ENCODE measurements around the gene MAL.
A peak's percentile ranks its signal among the peaks of the same experiment; 100 is the strongest.

MAL gene

DNA sequence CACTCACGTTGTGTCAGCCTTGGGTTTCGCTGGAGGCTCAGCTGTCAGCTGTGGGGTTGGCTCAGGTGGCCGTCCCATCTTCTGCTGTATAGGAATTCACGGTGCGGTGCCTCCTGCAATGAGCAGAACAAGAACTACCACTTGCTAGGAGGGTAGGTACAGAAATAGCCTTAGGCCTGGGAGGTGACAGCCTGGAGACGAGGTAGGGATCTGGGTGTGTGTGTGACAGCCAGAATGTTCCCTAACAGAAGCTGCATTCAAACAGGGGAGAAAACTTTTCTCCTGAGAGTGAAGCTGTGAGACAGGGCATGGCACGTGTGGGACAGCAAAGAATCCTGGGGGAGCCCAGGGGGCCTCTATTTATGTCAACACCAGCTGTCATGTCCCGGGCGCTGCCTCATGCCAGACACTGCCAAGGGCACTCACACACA lies 8.4 kb upstream of the MAL start:
- DNase-seq, result no peak

DNA sequence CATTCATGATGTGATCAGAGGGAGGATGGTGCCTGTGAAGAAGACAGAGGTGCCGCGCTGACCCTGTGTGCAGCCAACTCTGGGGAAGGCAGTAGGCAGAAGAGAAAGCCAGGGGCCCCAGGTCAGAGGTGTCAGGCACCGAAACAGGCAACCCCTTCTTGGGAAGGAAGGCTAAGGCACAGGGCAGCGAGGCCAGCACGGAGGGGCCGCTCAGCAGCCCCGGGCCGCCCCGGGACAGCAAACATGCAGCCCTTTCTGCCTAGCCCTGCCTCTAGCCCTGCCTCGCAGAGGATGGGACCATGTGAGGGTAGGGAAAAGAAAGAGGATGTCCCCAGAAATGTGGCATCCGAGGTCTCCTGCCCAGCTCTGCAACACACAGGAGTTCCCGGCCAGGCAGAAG lies 7.7 kb upstream of the MAL start:
- no peak for DNase-seq

DNA sequence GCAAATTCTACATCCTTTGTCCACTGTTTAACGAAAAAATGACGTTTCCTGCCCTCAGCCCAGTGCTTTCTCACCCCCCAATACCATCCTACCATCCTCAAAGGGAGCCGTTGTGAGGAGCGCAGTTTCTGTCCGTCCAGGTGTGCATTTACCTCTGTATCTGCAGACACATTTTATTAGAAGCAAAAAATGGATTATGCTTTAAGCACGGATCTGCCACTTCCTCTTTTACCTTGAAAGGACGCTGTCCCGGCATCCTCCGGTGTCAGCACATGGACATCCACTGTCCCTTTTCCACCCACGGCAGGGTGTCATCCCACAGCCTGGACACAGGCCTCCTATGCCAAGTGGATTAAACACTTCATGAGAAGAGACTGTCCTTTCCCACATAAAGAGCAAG lies 7.2 kb upstream of the MAL start:
- no peak for DNase-seq

DNA sequence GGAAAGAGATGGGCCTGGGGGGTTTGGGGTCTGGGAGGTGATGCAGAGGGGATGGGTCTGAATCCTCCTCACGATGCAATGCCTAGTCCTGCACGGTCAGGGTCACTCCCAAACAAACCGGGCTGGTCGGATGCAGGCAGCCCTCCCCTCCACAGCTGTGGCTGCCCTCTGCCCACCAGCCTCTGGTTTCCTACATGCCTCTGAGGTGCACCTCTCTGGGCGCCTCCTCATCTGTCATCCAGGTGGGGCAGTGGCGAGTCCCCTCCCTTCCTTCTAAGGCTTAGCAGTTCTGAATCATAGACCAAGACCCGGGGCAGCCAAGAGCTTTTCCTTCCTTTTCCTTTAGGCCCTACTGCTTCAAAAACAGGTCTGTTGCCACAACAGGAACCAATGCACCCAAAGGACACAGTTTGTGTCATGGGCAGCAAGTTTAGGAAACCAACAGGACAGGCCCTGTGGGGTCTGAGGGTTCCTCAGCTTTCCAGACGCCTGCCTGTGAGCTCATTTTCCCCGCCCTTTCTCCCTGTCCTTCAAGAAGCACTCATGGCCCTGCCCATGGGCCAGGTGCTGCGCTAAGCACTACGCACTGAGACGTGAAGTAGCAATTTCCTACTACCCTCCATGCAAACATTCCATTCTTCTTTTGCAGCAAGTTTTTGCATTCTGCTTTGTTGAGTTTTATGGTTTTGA lies 6.5 kb upstream of the MAL start:
- DNase-seq, result no peak

DNA sequence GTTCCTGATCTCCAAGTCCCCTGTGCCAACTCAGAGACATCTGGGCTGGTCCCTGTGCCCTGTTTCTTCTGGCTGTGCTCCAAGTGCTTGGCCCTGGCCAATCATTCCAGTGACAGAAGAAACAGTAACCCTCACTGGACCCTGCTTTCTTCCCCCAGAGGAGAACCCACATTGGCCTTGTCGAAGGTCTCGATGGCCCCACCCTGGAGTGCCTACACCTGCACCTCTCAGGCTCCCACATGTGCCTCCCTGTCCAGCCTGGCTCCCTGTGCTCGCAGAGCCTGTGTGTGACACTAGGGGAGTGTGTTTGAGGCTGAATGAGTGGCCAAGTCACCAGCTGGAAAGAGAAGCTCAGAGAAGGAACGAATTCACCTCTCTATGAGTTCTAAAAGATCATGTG lies 5.9 kb upstream of the MAL start:
- DNase-seq, result no peak

DNA sequence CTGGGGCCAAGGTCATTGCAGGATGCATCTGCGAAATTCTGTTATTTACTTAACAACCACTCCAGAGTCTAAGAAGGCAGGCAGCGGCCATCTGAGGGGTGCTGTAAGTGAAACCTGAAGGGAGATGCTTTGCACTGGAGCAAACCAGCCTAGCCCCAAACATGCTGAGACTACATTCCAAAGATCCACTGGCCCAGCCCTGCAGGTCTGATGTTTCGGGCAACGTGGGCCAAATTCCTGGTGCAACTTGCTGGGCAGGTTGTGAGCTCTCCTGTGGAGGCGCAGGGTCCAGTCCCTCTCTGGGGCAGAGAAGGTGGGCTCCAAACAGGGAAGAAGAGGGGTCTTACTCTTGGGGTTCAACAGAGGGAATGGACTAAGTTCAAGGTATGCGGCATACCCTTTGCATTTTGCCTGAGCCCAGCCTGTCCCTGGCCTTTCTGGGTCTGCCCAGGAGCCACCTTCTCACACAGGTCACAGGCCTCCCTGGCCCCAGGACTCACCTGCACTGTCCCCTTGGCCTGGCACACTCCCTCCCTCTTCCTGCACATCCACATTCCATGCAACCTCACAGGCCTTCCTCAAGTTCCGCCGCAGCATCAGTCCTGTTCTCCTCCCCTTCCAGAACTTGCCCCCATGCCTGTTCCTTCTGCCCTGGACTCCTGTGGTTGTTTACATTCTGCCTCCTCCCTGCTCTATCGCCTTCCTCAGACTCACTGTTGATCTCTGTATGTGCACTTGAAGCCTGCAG lies 5.1 kb upstream of the MAL start:
- no peak for DNase-seq

DNA sequence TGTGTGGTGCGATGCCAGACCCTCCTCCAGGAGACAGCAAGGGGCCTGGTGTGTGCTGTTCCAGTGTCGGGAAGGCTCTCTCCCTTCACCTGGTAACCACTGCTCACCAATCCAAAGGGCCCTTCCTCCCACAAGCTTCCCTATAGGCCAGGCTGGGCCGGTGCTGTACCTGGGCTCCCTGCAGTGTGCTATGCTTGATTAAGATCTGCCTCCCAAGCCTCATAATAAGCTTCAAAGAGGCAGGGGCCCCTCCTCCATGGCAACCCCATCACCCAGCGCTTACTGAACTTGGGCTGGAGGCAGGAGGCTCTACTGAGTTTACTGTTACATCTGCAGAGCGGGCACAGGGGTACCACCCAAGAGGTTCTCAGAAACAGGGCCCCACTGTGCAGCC lies 4.5 kb upstream of the MAL start:
- no peak for DNase-seq

DNA sequence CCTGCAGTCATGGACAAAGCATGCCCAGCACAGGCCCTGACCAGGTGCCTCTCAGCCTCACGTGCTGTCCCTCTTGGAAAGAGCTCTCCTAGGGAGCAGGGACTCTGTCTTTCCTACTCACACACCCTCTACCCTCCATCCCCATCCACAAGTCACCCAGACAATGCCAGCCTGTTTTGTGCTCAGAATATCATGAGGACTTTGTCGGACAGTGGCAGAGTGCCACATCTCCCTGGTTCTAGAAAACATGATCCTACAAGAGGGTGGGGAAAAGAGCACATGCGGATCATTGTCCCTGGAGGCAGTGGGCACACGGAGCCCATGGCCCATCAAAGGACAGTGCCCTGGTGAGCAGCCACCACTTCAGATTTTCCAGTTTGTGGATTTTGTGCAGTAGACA lies 3.7 kb upstream of the MAL start:
- DNase-seq, result no peak

DNA sequence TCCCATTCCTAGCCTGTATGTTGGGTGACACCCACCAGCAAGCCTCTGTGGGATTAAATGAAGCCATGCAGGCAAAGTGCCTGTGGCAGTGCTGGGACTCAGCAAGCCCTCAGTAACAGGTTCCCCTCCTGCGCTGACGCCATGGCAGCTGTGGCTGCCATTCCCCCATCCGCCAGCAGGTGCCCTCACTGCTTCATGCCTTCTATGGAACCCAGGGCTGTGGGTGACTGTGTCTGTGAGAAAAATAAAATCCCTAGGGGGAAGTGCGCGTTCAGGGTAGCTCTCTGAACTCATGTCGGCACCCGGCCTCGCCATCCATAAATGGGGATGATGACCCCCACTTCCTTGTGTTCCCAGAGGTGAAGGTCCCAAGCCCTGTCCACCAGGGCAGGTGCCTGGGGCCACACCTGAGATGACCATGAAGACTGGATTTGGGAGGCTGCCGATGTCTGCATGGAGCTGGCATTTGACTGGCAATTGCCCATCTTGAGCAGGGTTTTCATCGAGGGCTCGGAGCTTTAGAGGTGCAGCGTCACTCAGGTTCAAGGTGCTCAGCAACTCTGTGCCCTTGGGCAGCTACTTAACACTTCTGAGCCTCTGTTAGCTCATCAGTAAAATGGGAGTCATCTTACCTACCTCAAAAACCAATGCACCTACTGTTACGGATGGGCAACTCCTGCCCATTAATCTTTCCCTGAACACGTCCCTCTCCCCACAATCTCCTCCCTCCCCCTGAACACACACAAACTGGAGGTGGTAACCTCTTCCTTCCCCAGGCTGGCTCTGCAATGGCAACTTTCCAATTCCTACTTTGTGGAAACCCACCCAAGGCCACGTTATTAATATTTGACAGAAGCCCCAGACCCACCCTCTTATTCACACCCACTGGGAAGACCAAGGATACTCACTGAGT lies 2.9 kb upstream of the MAL start:
- peak; percentile 64 for DNase-seq

DNA sequence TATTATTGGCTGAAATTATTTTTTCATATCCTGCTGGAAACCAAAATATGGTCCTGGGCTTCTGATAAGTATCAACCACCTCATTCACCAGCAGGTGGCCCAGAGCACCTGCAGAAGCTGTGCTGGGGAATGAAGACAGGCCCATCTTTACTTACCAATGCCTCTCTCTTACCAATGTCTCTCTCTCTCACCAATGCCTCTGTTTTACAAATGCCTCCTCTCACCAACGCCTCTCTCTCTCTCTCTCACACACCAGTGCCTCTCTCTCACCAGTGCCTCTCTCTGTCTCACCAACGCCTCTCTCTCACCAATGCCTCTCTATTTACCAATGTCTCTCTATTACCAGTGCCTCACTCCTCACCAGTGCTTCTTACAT lies 2.3 kb upstream of the MAL start:
- DNase-seq, result peak; percentile 25

DNA sequence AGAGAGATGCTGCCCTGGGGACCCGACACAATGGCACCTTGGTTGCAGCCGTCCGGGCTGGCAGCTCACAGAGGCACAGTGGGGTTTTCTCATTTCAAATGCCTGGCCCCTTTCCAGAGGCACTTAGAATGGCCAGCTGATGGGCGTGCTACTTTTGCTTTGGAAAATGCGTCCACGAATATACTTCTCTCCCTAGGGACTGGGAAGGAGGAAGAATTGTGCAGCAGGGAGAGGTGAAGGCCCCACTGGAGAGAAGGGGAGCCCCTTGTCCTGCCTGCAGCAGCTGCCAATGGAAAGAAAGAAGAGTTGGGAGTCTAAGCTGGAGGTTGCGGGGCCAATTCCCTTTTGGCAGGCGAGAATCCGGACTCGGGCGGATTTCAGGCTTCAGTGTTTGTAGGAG lies 1.1 kb upstream of the MAL start:
- no peak for DNase-seq

DNA sequence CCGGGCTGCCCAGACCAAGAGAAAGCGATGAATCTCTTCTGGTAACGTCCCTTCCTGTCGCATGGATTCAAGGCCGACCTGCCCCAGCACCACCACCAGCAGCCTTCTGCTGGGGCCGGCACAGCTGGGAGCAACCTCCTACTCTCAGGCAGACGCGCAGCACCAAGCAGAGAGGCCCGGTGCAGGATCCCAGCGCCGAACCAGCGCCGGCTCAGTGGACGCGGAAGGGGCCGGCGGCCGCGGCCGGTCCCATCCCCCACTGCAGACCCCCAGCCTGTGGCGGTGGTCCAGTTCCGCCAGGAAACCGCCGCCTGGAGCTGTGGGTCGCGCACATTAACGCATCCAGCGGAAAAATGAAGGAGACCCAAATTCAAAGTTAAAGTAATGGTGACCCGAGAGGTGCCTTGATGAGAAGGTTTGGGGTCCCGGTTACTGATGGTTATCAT lies 525 bp upstream of the MAL start:
- DNase-seq, result no peak

DNA sequence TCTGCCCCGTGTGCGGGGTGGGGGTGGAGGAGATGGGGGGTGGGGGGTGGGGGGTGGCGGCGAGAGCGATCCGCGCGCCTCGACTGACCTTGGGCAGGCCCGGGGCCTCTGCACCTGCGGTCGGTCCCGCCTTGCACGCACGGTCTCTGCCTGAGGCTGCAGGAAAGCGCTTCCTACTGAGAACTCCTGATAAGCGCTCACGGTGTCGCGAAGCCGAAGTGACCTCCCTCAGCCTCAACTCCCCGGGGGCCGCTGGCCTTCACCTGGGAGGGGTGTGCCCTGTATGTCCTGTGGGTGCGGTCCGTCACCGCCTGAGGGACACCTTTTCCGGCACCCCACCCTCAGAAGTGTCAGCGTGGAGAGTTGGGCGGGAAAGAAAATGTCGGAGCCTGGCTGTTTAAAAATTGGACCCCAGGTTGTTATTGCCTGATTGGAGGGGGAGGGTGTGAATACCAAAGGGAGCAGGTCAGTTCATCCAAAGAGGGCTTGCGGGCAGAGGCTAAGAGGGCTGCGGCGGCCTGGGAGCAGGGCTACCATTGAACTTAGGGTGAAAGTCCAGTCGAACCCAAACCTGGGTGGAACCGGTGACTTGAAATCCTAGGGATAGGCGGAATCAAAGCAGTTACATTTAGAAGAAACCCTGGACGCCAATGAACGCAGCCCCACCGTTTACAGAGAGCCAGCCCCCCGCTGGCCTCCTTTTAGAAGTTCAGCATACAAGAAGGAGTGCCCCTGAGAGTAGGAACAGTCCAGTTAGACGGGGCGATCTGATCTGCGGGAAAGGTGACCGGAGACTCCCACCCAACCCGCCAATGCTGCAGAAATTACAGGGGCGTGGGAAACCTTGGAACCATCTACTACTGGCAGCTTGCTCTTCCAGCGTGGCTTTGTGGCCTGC lies 1.2 kb downstream of the MAL start:
- no peak for DNase-seq

DNA sequence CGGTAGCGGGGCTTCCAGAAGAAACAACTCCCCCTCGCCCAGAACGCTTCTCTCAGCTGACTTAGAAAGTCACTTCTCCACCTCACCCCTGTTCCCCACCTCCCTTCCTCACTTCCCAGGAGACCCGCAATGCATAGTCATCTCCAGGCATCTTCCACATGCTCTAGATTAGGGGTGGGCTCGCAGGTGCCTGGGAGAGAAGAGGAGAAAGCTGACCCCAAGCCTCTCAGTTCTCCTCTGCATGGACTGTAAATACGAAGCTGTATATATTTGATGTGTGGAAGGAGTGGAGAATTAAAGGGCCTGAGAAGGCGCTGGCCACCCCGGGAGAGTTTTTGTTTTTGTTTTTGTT lies 1.8 kb downstream of the MAL start:
- no peak for DNase-seq

DNA sequence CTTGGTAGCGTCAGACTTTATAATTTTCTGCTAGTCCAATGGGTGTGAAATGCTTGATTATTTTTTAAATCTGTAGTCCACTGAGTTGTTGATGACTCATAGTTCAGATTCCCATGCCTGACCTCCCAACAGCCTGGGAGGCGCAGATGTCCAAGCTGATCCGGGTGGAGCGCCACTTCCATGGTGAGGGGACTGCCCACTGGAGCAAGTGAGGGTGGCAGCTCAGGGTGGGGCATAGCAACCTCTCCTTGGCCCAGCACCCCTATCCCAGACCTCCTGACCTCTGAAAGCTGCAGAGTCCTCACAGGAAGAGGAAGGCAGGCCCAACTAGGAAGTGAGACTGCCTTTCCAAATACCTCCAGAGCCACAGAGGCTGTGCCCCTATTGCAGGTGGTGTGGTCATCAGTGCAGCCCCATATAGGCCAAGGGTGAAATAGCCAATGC lies 4.4 kb downstream of the MAL start:
- DNase-seq, result no peak

DNA sequence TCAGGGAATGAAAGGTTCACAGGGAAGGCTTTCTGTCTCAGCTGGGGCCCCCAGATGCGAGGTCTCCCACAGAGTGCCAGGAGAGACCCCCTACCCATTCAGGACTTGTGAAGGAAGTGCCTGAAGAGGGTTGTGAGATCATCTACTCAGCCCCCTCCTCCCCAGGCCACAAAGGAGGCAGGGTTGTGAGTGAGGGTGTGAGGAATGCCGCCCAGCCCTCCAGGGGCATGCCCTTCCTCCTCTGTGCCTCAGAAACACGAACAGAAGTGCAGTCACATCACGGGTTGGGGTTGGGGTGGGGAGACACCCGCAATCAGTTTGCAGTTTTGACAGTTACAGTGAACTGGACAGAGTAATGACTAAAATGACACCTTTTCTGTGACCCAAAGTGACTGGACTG lies 5.0 kb downstream of the MAL start:
- DNase-seq, result no peak

DNA sequence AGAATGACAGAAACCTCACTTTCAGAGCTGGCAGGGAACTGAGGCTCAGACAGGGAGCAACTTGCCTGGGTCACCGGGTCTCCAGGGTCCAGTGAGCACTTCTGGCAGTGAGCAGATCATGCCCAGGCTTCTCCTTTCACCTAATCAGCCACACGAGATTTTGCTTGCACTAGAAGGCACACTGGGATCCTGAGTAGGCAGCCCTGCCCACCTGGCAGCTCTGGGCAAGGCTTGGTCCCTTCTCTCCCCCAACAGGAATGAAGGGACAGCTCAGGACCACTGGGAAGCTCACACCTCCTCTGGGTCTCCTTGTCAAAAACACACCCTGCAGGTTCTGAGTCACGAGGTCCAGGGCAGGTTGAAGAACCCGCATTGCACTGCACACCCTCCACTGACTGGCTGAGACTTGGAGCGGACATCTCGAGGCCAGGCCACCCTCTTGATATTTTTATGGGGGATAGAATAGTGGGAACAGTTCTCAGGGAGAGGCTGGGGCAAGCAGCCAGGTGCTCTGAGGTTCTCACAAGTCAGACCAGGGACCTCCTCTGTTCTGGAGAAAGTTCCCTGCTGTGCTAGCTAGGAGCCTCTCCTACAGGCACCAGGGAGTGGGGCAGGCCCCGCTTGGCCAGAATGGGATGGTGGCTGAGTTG lies 5.7 kb downstream of the MAL start:
- DNase-seq, result no peak

DNA sequence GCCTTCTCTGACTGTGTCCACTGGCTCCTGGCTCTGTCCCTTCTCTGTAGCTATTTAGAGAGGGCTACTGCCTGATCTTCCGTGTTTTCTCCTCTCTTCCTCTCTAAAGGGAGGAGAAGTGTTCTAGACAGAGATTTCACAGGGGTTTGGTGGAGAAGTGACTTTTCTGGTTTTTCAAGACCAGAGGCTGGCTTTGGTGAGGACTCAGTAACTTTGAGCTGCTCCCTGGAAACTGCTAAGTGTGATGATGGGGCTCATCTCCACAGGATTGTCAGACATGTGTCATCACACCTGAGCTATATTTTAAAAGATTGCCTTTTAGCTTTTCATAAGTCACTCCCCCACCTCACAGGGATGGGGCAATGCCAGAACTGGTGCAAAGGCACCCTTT lies 6.2 kb downstream of the MAL start:
- DNase-seq, result no peak

DNA sequence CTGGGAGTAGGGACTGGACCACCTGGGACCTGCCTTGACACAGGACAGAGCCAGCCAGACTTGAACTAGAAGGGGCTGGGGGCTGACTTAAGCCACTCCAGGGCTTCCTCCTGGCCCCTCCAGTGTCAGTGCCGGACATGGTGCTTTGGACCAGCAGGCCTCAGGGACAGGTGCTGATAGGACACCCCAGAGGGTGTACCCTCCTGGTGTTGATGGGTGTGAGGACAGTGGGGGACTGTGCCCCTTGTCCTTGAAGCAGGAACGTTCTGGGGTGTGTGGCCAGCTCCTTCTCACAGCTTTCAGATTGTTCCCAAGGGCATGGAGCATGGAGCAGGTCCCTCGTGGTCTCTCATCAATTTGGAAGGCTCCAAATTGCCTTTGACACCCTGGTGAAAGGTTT lies 6.8 kb downstream of the MAL start:
- DNase-seq, result no peak

DNA sequence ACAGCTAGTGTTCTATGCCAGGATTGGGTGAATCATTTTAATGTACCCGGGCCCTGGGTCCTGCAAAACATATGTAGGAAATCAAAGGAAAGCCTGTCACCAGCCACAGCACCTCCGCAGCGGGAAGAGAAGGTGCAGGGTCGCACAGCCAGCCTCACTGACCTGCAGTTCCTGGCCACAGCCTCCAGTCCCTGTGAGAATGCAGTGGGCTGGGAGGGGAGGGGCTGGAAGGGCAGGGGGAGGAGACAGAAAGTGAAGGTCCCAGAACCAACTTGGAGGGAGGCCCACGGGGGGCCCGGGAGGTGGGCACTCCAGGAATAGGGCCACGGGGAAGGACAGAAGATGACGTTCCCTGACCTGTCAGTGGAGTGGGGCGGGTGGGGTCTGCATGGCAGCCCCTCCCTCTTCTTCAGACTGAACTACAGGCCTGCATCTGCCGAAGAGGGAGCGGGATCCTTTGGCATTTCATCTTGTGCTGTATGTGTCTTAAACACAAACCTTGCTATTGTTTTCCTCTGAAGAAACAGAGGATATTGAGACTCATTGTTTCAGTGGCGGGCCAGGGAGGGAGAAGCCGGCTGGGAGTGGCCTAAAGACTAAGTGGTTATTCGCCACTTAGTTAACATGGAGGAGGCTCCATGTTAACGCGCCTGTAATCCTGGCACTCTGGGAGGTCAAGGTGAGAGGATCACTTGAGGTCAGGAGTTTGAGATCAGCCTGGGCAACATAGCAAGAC lies 7.5 kb downstream of the MAL start:
- no peak for DNase-seq

DNA sequence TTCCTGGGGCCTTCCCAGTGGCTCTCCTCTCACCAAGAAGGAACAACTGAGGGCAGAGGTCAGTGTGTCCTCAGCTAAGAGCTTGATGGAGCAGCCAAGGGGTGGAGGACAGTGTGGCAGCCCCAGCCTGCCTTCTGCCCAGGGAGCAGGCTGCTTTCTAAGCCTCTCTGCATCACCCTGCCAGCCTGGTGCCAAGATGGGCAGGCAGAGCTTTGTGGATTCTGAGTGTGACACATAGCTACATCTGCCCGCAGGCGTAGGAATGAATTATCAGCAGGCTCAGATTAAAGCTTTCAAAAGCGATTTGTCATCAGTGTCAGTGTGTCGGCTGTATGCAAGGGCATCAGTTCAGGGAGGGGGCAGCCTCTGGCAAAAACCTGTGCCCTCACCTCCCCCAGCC lies 8.7 kb downstream of the MAL start:
- DNase-seq, result no peak

DNA sequence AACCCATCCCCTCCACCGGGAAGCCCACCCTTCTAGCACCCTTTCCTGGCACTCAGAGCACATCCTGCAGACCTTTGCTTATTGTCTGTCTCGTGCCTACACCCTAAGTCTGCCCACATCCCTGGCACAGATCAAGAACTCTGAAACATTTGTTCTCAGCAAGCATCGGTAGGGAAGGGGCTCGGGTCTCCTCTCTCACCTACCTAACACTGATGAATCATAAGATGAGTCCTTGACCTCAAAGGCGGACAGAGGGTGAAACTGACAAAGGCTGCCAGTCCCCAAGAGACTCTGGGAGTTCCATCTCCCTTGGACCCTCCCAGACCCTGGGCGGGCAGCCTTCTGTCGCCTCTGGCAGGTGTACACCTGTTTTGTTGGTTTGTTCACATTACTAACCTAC lies 9.3 kb downstream of the MAL start:
- no peak for DNase-seq
